Mesothelial cell of epicardium (in vitro differentiated cells): ENCODE data around the gene SLC38A1. TPM values are rescaled to one million over a fixed set of nuclear protein-coding genes. Genes with fewer than 3 reads are reported as not detected.
"Not testable (repeated sequence)": the region's sequence is repeated elsewhere in the genome, so short reads cannot be mapped to it uniquely, and the experiment has no call there.

Experiments used
- DNase-seq, 2 experiments: peaks; one replicate each; pipeline ENCODE4 v3.0.0; 2021; ENCODE audit warnings: low spot score in 2 of 2; ENCODE audit not compliant: unreplicated experiment in 2 of 2
- H3K27ac Mint-ChIP-seq: 2 replicates; pipeline ENCODE4 v1.8.0; 2021; ENCODE audit warnings: mixed read lengths
- H3K27me3 Mint-ChIP-seq: 2 replicates; pipeline ENCODE4 v1.8.0; 2021; ENCODE audit warnings: low read depth, mixed read lengths
- H3K36me3 Mint-ChIP-seq: 2 replicates; pipeline ENCODE4 v1.8.0; 2021; ENCODE audit warnings: mixed read lengths
- H3K4me1 Mint-ChIP-seq: 2 replicates; pipeline ENCODE4 v1.8.0; 2021; ENCODE audit warnings: mixed read lengths
- H3K4me3 Mint-ChIP-seq: 2 replicates; pipeline ENCODE4 v1.8.0; 2021; ENCODE audit warnings: mild to moderate bottlenecking, moderate library complexity, mixed read lengths
- H3K9me3 Mint-ChIP-seq: 2 replicates; pipeline ENCODE4 v1.8.0; 2021; ENCODE audit warnings: mixed read lengths
- total RNA-seq: library from RNA; stranded (reverse); gene quantifications from 3 replicates; pipeline ENCODE4 v1.2.1, GENCODE V29; 2021
- TF ChIP-seq, protein P1 (sequence below): fragments of 200-600 bp; sonication (generic); IDR thresholded peaks from one replicate; pipeline ENCODE4 v1.5.0; 2021; ENCODE audit warnings: antibody characterized with exemption; ENCODE audit not compliant: unreplicated experiment

Gene SLC38A1
- total RNA-seq, 1 donor from 2014 or later: 114 TPM

DNA sequence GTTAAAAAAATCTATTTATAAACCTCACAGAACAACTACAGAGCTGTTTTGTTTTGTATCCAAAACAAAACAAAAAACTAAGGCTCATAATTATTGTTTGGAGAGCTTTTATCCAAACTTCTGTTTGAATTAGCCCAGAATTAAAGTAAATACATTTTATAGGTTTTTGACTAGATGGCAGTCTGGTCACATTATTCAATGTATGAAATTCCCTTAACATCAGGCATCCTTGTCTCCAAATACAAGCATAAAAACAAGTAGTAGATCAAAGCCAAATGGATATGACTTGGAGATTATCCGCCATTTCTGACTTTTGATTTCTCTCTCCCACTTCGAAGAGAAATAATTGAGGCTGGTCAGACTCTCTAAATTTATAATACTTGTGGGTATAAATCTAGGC is 63.5 kb downstream of the SLC38A1 start:
- no peak overlapping the region for H3K27ac Mint-ChIP-seq
- peaks cover 40% of the 10 kb centered on the region for H3K36me3 Mint-ChIP-seq
- H3K27me3 Mint-ChIP-seq: no peaks in the 10 kb centered on the region
- H3K4me1 Mint-ChIP-seq: peaks cover 54% of the 10 kb centered on the region
- H3K9me3 Mint-ChIP-seq: no peaks in the 10 kb centered on the region
- no peak overlapping the region for H3K4me3 Mint-ChIP-seq
- DNase-seq: no peak
- TF ChIP-seq, protein P1, sequence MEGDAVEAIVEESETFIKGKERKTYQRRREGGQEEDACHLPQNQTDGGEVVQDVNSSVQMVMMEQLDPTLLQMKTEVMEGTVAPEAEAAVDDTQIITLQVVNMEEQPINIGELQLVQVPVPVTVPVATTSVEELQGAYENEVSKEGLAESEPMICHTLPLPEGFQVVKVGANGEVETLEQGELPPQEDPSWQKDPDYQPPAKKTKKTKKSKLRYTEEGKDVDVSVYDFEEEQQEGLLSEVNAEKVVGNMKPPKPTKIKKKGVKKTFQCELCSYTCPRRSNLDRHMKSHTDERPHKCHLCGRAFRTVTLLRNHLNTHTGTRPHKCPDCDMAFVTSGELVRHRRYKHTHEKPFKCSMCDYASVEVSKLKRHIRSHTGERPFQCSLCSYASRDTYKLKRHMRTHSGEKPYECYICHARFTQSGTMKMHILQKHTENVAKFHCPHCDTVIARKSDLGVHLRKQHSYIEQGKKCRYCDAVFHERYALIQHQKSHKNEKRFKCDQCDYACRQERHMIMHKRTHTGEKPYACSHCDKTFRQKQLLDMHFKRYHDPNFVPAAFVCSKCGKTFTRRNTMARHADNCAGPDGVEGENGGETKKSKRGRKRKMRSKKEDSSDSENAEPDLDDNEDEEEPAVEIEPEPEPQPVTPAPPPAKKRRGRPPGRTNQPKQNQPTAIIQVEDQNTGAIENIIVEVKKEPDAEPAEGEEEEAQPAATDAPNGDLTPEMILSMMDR: no peak

DNA sequence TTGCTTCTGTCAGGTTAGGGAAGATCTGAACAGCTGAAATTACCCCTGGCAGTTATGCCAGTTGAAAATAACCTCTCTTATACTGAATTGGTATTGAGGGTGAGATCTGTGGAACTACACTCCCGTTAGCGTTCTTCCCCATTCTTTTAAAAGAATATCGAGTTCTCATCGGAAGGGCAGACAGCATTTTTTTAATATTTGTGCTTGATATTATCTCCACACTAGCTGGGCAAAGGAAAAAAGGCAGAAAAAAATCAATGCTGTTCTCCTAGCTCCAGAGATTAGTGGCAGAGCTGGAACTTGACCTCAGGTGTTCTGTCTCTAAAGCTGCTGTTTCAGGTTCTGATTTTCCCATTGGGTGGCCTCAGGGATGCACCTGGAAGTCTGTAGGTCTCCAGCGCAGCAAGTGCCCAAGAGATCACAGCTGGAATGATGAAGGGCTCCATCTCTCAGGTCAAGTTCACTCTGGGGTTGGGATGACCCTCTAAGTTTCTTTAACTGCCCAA is 67.5 kb downstream of the SLC38A1 start:
- Mint-ChIP-seq H3K9me3 (no peaks in the 10 kb centered on the region), H3K36me3 (peaks cover 46% of the 10 kb centered on the region), H3K27me3 (no peaks in the 10 kb centered on the region), H3K27ac (peak overlapping the region; percentile 64), H3K4me3 (no peak overlapping the region), H3K4me1 (peaks cover 37% of the 10 kb centered on the region)
- no peak for DNase-seq
- TF ChIP-seq, protein P1: no peak

DNA sequence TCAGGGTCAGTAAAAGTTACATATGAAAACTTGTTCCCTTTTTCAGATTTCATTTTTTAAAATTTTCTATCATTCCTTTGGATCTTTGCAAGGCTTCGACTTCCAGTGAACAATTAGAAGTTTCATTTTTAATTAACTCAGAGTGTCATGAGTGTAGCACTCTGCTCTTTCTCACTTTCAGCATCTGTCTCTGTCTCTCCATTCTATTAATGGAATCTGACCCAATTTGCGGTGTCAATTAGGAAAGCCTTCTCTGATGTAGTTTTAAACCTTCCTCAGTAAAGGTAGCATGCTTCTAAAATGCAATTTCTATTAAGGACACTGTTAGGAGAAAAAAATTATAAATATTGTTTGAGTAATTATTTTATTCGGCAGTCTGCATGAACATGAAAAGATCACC is 68.3 kb downstream of the SLC38A1 start:
- H3K4me3 Mint-ChIP-seq: no peak overlapping the region
- H3K27me3 Mint-ChIP-seq: no peaks in the 10 kb centered on the region
- TF ChIP-seq, protein P1: no peak
- H3K27ac Mint-ChIP-seq: no peak overlapping the region
- no peaks in the 10 kb centered on the region for H3K9me3 Mint-ChIP-seq
- DNase-seq: no peak
- peaks cover 50% of the 10 kb centered on the region for H3K36me3 Mint-ChIP-seq
- peaks cover 30% of the 10 kb centered on the region for H3K4me1 Mint-ChIP-seq

DNA sequence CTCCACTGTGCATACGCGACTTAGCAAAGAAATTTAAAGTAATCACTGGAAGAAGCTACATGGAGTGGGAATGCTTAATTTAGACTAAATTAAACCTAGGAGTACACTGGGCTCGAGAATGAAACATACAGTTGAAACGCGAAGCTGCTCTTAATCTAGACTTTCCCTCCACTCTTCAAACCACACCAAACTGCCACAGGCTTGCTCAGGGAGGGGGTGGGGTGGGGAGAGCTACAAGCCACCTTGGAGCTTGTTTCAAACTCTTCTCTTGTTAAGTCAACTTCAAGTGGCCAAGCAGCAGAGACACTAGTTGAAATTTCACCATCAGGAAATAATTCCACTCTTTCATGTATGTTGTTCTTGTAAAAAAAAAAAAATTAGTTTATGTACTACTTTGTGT is 69.9 kb downstream of the SLC38A1 start:
- no peak for DNase-seq
- Mint-ChIP-seq H3K27ac (peak overlapping the region; percentile 71), H3K4me3 (no peak overlapping the region), H3K27me3 (no peaks in the 10 kb centered on the region), H3K9me3 (peaks cover 8% of the 10 kb centered on the region), H3K4me1 (peaks cover 28% of the 10 kb centered on the region), H3K36me3 (peaks cover 56% of the 10 kb centered on the region)
- TF ChIP-seq, protein P1: no peak

DNA sequence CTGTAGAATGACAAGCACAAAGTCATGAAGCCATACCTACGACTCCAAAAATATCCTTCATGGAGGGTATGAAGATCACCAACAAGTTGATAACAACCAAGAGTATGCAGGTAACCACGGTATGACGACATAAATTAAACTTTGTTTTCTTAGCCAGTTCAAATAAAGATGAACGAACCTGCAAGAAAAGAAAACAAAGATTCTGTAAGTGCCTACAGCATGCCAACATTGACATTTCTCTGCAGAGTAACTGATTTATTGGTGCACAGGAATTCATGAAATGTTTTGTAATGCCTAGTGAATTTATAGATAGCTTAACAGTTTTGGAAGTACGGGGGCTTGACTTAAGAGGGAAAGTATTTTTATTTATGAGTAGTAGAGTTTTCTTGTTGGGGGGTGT is 71.0 kb downstream of the SLC38A1 start:
- no peak overlapping the region for H3K4me3 Mint-ChIP-seq
- TF ChIP-seq, protein P1: no peak
- no peak for DNase-seq
- H3K36me3 Mint-ChIP-seq: peaks cover 58% of the 10 kb centered on the region
- H3K27me3 Mint-ChIP-seq: no peaks in the 10 kb centered on the region
- peaks cover 19% of the 10 kb centered on the region for H3K9me3 Mint-ChIP-seq
- peak overlapping the region; percentile 71 for H3K27ac Mint-ChIP-seq
- H3K4me1 Mint-ChIP-seq: peaks cover 28% of the 10 kb centered on the region

DNA sequence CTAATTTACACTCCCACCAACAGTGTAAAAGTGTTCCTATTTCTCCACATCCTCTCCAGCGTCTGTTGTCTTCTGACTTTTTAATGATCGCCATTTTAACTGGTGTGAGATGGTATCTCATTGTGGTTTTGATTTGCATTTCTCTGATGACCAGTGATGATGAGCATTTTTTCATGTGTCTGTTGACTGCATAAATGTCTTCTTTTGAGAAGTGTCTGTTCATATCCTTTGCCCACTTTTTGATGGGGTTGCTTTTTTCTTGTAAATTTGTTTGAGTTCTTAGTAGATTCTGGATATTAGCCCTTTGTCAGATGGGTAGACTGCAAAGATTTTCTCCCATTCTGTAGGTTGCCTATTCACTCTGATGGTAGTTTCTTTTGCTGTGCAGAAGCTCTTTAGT is 78.3 kb downstream of the SLC38A1 start:
- not testable (repeated sequence) for H3K27me3 Mint-ChIP-seq, DNase-seq, H3K4me1 Mint-ChIP-seq, H3K4me3 Mint-ChIP-seq, H3K27ac Mint-ChIP-seq
- H3K36me3 Mint-ChIP-seq: peaks cover 60% of the 10 kb centered on the region
- peaks cover 43% of the 10 kb centered on the region for H3K9me3 Mint-ChIP-seq
